KOPT-K1 (cell line): ENCODE data around the gene PRR9.
"Not testable (repeated sequence)": the region's sequence is repeated elsewhere in the genome, so short reads cannot be mapped to it uniquely, and the experiment has no call there.

Experiments
- H3K27ac ChIP-seq: fragments of 200-600 bp; sonication (generic); 2 replicates; pipeline ENCODE4 v1.5.1; 2016; ENCODE audit warnings: antibody characterized with exemption, mild to moderate bottlenecking, low read depth, low read length; ENCODE audit not compliant: poor library complexity, severe bottlenecking
- H3K36me3 ChIP-seq: fragments of 200-600 bp; sonication (generic); 2 replicates; pipeline ENCODE4 v1.5.1; 2017; ENCODE audit warnings: antibody characterized with exemption, mild to moderate bottlenecking, low read length, moderate library complexity; ENCODE audit not compliant: insufficient read depth
- H3K9me3 ChIP-seq: fragments of 200-600 bp; sonication (generic); 2 replicates; pipeline ENCODE4 v1.5.1; 2017; ENCODE audit warnings: antibody characterized with exemption, low read length, mild to moderate bottlenecking; ENCODE audit not compliant: insufficient read depth, poor library complexity, severe bottlenecking

PRR9 gene

GRCh38 chr1:153217744-153218416 is 496 bp downstream of the PRR9 start:
- Histone ChIP-seq H3K36me3 (no peaks in the 10 kb centered on the region), H3K9me3 (no peaks in the 10 kb centered on the region), H3K27ac (no peak overlapping the region)

GRCh38 chr1:153220606-153221303 is 3.4 kb downstream of the PRR9 start:
- Histone ChIP-seq H3K36me3 (no peaks in the 10 kb centered on the region), H3K9me3 (no peaks in the 10 kb centered on the region), H3K27ac (no peak overlapping the region)

GRCh38 chr1:153223040-153223891 is 5.9 kb downstream of the PRR9 start:
- H3K27ac ChIP-seq, H3K9me3 ChIP-seq, H3K36me3 ChIP-seq: not testable (repeated sequence)

GRCh38 chr1:153227810-153228209 is 10.4 kb downstream of the PRR9 start:
- Histone ChIP-seq H3K36me3 (no peaks in the 10 kb centered on the region), H3K9me3 (no peaks in the 10 kb centered on the region), H3K27ac (no peak overlapping the region)

- Histone ChIP-seq H3K27ac (no peak overlapping the region), H3K9me3 (no peaks in the 10 kb centered on the region), H3K36me3 (no peaks in the 10 kb centered on the region)
Observed at GRCh38 chr1:153228491-153228890, 11.1 kb downstream of the PRR9 start.

- not testable (repeated sequence) for H3K36me3 ChIP-seq, H3K9me3 ChIP-seq, H3K27ac ChIP-seq
Observed at GRCh38 chr1:153229076-153229829, 11.9 kb downstream of the PRR9 start.

GRCh38 chr1:153231363-153231762 is 14.0 kb downstream of the PRR9 start:
- no peaks in the 10 kb centered on the region for H3K36me3 ChIP-seq
- no peaks in the 10 kb centered on the region for H3K9me3 ChIP-seq
- H3K27ac ChIP-seq, result no peak overlapping the region

GRCh38 chr1:153231785-153232184 is 14.4 kb downstream of the PRR9 start:
- Histone ChIP-seq H3K27ac (no peak overlapping the region), H3K36me3 (no peaks in the 10 kb centered on the region), H3K9me3 (no peaks in the 10 kb centered on the region)

GRCh38 chr1:153232553-153232952 is 15.2 kb downstream of the PRR9 start:
- no peaks in the 10 kb centered on the region for H3K9me3 ChIP-seq
- no peak overlapping the region for H3K27ac ChIP-seq
- H3K36me3 ChIP-seq, result no peaks in the 10 kb centered on the region

GRCh38 chr1:153233448-153233847 is 16.1 kb downstream of the PRR9 start:
- no peaks in the 10 kb centered on the region for H3K9me3 ChIP-seq
- no peaks in the 10 kb centered on the region for H3K36me3 ChIP-seq
- no peak overlapping the region for H3K27ac ChIP-seq

- no peaks in the 10 kb centered on the region for H3K36me3 ChIP-seq
- H3K27ac ChIP-seq, result no peak overlapping the region
- H3K9me3 ChIP-seq, result no peaks in the 10 kb centered on the region
Observed at GRCh38 chr1:153238527-153238926, 21.1 kb downstream of the PRR9 start.

GRCh38 chr1:153242160-153242559 is 24.8 kb downstream of the PRR9 start:
- H3K9me3 ChIP-seq, result no peaks in the 10 kb centered on the region
- H3K27ac ChIP-seq, result no peak overlapping the region
- H3K36me3 ChIP-seq, result no peaks in the 10 kb centered on the region

- Histone ChIP-seq H3K27ac (no peak overlapping the region), H3K36me3 (no peaks in the 10 kb centered on the region)
Observed at GRCh38 chr1:153245466-153245865, 28.1 kb downstream of the PRR9 start.

GRCh38 chr1:153246018-153246417 is 28.6 kb downstream of the PRR9 start:
- Histone ChIP-seq H3K36me3 (no peaks in the 10 kb centered on the region), H3K27ac (no peak overlapping the region), H3K9me3 (no peaks in the 10 kb centered on the region)

More at GRCh38 chr1:153245466-153245865, 28.1 kb downstream of the PRR9 start:
- no peaks in the 10 kb centered on the region for H3K9me3 ChIP-seq

GRCh38 chr1:153246825-153247224 is 29.4 kb downstream of the PRR9 start:
- no peaks in the 10 kb centered on the region for H3K9me3 ChIP-seq
- H3K36me3 ChIP-seq, result no peaks in the 10 kb centered on the region
- H3K27ac ChIP-seq, result no peak overlapping the region
